Activated naive CD8-positive, alpha-beta T cell treated with anti-CD3 and anti-CD28 coated beads for 36 hours (primary cell): ENCODE results near the gene MYOZ3. TPM values are rescaled to one million over a fixed set of nuclear protein-coding genes. Genes with fewer than 3 reads are reported as not detected.

ENCODE experiments used
- DNase-seq: peaks from one replicate; pipeline ENCODE4 v3.0.0; 2021
- H3K27ac Mint-ChIP-seq: one replicate; pipeline ENCODE4 v1.8.0; 2022; ENCODE audit warnings: mild to moderate bottlenecking, moderate library complexity, mixed read lengths
- H3K27me3 Mint-ChIP-seq: one replicate; pipeline ENCODE4 v1.8.0; 2022; ENCODE audit warnings: mild to moderate bottlenecking, mixed read lengths
- H3K36me3 Mint-ChIP-seq: one replicate; pipeline ENCODE4 v1.8.0; 2021; ENCODE audit warnings: mild to moderate bottlenecking, mixed read lengths
- H3K4me1 Mint-ChIP-seq: one replicate; pipeline ENCODE4 v1.8.0; 2021; ENCODE audit warnings: mixed read lengths
- H3K4me3 Mint-ChIP-seq: one replicate; pipeline ENCODE4 v1.8.0; 2022; ENCODE audit warnings: mild to moderate bottlenecking, moderate library complexity, mixed read lengths
- H3K9me3 Mint-ChIP-seq: one replicate; pipeline ENCODE4 v1.8.0; 2022; ENCODE audit warnings: mixed read lengths
- total RNA-seq, 2 experiments: library from RNA; stranded (reverse); gene quantifications; one replicate each; pipeline ENCODE4 v1.2.3, GENCODE V29; 2021

MYOZ3 gene
- total RNA-seq, 2 experiments from 2014 or later: 0.06 to 0.16 TPM

- no peak overlapping the region for H3K27ac Mint-ChIP-seq
These were observed 37.2 kb upstream of the MYOZ3 start for GRCh38 chr5:150623878-150624216.

DNA sequence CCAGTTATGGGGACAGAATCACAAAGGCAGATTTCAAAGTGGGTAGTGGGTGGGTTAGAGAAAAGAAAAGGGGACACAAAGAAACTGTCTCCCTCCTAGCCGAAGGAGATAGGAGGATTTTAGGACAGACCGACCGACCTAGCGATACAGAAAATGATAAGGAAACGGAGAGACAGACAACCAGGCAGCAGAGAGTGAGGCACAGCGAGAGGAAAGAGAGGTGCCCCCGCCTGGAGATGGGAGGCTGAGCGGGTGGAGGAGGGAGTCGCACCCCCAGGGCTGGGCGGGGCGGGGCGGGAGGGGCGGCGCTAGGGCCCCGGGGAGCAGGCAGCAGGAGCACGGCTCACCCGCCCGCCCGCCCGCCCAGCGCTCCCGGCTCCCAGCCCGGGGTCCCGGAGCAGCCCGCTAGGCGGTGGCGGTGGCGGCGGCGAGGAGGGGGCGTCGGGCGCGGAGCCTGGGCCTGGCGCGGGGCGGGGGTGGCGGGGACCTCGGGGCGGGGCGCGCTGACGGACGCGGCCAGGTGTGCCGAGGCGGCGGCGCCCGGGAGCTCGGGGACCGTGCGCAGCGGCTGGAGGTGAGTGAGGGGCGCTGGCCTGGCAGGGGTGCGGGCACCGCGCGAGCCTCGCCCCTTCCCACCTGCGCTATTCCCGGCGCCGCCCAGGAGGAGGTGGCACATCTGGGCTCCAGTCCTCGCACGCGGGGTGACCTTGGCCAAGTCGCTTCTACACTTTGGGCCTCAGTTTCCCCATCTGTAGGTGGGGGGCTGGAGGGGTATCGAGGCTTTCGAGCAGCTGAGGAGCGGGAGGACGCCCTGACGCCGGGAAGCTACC, 36.5 kb upstream of the MYOZ3 start:
- Mint-ChIP-seq H3K4me3 (peak overlapping the region; percentile 78), H3K36me3 (no peaks in the 10 kb centered on the region), H3K9me3 (no peaks in the 10 kb centered on the region), H3K27me3 (peaks cover 29% of the 10 kb centered on the region), H3K27ac (no peak overlapping the region), H3K4me1 (peaks cover 20% of the 10 kb centered on the region)
- DNase-seq: peak; percentile 27

More at GRCh38 chr5:150623878-150624216, 37.2 kb upstream of the MYOZ3 start:
- Mint-ChIP-seq H3K27me3 (peaks cover 29% of the 10 kb centered on the region), H3K36me3 (no peaks in the 10 kb centered on the region), H3K4me3 (peak overlapping the region; percentile 78), H3K9me3 (no peaks in the 10 kb centered on the region), H3K4me1 (peaks cover 20% of the 10 kb centered on the region)
- no peak for DNase-seq

DNA sequence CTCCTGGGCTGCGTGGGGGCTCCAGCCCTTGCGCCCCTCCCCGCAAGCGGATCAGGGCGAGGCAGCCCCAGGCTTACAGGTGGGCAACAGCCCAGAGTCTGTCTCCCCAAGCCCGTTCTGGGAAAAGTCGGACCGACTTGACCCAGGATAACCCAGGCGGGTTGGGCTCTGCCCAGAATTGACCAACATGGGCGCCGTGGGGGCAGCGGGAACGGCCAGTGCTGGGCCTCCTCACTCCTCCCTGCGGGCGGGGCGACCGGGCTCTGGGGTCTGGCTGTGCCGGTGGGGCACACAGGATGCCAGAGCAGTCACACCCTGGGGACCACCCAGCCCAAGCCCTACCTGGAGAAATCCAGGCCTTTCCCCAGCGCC, 35.9 kb upstream of the MYOZ3 start:
- Mint-ChIP-seq H3K4me1 (peaks cover 20% of the 10 kb centered on the region), H3K27ac (no peak overlapping the region)
- no peak for DNase-seq

DNA sequence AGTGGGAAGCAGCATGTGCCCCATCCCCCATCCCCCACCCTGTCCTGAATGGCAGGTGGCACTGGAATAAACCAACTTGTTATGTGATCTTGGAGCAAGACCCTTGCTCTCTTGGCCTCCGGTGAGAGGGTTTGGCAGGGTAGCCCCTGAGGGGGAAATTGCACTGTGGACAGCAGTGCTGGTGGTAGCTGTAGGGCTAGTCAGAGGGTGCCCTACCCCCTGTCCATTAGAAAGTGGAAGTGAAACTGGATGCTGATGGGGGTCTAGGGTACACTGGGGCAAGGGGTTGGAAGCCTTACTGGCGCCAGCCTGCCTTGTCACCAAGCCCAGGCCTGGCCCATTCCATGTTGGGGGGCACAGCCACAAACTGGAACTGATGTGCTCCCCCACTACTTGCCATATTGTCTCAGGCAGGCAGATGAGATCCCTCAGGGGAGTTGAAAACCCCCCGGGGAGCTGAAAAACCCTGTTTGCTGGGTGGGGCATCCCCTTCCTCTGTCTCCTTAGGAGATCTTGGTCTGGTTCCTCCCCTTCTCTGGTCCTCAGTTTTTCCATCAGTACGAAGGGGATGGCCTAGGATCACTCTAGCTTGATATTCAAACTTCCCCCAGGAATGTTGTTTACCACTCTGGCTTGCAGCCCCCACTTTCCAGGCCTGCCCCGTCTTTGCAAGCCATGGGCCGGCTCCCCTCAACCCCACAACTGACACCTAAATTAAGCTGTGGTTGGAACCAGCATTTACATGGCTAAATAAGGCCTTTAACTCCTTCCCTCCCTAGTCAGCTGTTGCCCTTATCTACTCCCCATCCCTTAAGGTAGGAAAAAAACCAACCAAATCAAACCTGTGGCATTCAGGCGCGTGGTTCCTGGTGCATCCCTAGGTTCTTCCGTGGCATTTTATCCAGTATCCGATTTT, 35.0 kb upstream of the MYOZ3 start:
- Mint-ChIP-seq H3K4me1 (peaks cover 20% of the 10 kb centered on the region), H3K9me3 (no peaks in the 10 kb centered on the region), H3K36me3 (no peaks in the 10 kb centered on the region), H3K4me3 (peak overlapping the region; percentile 24), H3K27ac (no peak overlapping the region), H3K27me3 (peaks cover 29% of the 10 kb centered on the region)
- no peak for DNase-seq

More for the DNA sequence above, 35.9 kb upstream of the MYOZ3 start:
- Mint-ChIP-seq H3K36me3 (no peaks in the 10 kb centered on the region), H3K27me3 (peaks cover 29% of the 10 kb centered on the region), H3K4me3 (no peak overlapping the region), H3K9me3 (no peaks in the 10 kb centered on the region)

DNA sequence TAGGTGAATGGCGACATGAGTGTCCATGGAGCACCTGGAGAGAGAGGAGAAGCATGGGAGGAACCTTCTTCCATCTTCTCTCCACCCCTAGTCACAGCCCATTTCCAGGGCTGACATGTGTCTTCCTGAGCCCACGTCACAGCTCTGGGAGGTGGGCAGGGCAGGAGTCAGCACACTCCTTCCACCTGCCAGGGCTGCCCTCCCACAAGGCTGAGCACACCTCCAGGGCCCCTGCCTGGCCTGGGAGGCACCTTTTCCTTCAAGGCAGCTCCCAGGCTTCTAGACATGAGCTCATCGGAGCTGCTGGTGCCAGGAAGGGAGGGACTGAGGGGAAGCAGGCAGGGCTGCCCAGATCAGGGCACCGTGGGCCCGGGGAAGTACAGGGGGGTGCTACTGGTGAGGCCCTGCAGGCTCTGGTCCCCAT, 34.2 kb upstream of the MYOZ3 start:
- H3K27me3 Mint-ChIP-seq: peaks cover 29% of the 10 kb centered on the region
- H3K9me3 Mint-ChIP-seq: no peaks in the 10 kb centered on the region
- no peak for DNase-seq
- H3K4me1 Mint-ChIP-seq: peaks cover 20% of the 10 kb centered on the region
- H3K4me3 Mint-ChIP-seq: no peak overlapping the region
- no peak overlapping the region for H3K27ac Mint-ChIP-seq
- H3K36me3 Mint-ChIP-seq: no peaks in the 10 kb centered on the region

GRCh38 chr5:150627731-150628545, 33.1 kb upstream of the MYOZ3 start:
- Mint-ChIP-seq H3K36me3 (no peaks in the 10 kb centered on the region), H3K27ac (no peak overlapping the region), H3K27me3 (peaks cover 29% of the 10 kb centered on the region), H3K4me1 (peaks cover 17% of the 10 kb centered on the region), H3K4me3 (no peak overlapping the region), H3K9me3 (no peaks in the 10 kb centered on the region)
- no peak for DNase-seq

DNA sequence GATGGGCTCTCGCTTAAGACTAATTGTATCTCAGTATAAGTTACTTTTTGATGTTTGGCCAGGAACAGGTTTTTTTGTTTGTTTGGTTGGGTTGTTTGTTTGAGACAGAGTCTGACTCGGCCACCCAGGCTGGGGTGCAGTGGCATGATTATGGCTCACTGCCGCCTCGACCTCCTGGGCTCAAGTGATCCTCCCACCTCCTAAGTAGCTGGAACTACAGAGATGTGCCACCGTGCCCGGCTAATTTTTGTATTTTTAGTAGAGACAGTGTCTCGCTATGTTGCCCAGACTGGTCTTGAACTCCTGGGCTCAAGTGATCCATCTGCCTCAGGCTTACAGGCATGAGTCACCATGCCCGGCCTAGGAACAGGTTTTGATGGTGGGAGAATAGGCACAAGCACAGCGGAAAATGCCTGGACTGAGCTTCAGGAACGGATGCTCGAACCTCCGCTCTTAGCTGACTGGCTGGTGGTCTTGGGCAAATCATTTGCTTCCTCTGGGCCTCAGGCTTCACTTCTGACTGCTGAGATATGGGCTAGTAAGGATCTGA, 32.0 kb upstream of the MYOZ3 start:
- Mint-ChIP-seq H3K4me3 (no peak overlapping the region), H3K27ac (no peak overlapping the region), H3K9me3 (no peaks in the 10 kb centered on the region), H3K4me1 (peaks cover 6% of the 10 kb centered on the region), H3K36me3 (no peaks in the 10 kb centered on the region), H3K27me3 (peaks cover 27% of the 10 kb centered on the region)
- no peak for DNase-seq

DNA sequence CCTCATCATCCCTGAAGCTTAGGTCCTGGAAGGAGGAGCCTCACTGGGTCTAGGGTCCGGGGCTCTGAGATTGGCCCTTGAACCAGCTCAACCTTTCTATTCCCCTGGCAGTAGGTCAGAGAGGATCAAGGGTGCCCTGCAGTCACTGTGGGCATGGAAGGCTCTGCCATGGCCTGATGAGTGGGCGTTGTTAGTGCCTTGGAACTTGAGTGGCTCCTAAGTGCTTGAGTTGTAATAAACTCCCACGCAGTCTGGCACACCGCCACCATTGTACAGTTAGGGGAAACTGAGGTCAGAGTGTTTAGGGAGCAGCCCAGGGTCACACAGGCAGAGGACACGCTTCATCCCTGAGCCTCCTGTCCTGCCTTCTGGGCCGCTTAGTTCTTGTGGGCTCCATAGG, 31.0 kb upstream of the MYOZ3 start:
- Mint-ChIP-seq H3K9me3 (no peaks in the 10 kb centered on the region), H3K4me3 (no peak overlapping the region), H3K27ac (no peak overlapping the region), H3K27me3 (peaks cover 22% of the 10 kb centered on the region), H3K4me1 (peaks cover 2% of the 10 kb centered on the region), H3K36me3 (no peaks in the 10 kb centered on the region)
- no peak for DNase-seq

DNA sequence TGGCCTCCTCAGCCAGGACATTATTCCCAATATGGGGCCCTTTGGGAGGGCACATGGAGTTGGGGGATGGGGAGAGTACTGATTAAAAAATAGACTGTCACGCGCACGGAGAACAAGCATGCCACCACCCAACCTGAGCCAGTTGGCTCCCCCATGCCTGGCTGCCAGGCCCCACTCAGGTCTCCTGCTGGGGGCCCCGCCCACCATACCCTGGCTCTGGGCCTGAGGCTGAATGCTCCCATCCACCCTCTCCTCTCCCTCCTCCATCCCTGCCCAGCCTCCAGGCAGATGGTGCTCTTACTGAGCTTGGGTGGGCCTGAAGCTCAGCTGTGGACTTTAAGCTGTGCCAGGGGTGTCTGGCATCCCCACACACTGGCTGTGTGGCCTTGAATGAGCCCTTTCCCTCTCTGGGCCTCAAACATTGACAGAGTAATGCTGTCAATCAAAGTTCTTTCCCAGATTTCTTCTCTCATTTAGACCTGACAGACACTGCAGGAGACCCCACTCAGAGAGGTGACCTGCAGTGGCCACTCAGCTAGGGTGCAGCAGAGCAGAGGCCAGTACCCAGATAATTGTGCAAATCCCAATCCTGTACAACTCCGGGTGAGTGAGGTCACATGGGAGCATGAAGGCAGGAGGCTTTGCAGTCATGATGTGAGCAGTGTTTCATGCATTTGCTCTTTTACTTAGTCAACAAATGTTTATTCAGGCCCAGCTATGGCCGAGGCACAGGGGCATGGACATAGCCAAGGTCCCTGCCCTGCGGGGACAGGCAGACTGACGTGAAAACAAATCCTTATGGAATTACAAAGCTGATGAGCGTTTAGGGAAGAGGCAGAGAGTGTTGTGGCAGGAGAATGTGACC, 30.4 kb upstream of the MYOZ3 start:
- H3K4me3 Mint-ChIP-seq: no peak overlapping the region
- H3K36me3 Mint-ChIP-seq: no peaks in the 10 kb centered on the region
- H3K4me1 Mint-ChIP-seq: peaks cover 2% of the 10 kb centered on the region
- no peak for DNase-seq
- H3K27ac Mint-ChIP-seq: no peak overlapping the region
- peaks cover 18% of the 10 kb centered on the region for H3K27me3 Mint-ChIP-seq
- no peaks in the 10 kb centered on the region for H3K9me3 Mint-ChIP-seq

- Mint-ChIP-seq H3K27ac (no peak overlapping the region), H3K36me3 (no peaks in the 10 kb centered on the region), H3K4me3 (no peak overlapping the region), H3K4me1 (peaks cover under 1% of the 10 kb centered on the region), H3K27me3 (peaks cover 12% of the 10 kb centered on the region), H3K9me3 (no peaks in the 10 kb centered on the region)
- DNase-seq: no peak
These were observed 29.7 kb upstream of the MYOZ3 start for GRCh38 chr5:150631326-150631701.

- Mint-ChIP-seq H3K9me3 (no peaks in the 10 kb centered on the region), H3K27ac (no peak overlapping the region), H3K27me3 (peaks cover 12% of the 10 kb centered on the region), H3K4me1 (no peaks in the 10 kb centered on the region), H3K4me3 (no peak overlapping the region), H3K36me3 (no peaks in the 10 kb centered on the region)
- DNase-seq: no peak
These were observed 28.5 kb upstream of the MYOZ3 start for GRCh38 chr5:150632305-150633160.

- Mint-ChIP-seq H3K9me3 (no peaks in the 10 kb centered on the region), H3K27ac (no peak overlapping the region), H3K27me3 (peaks cover 14% of the 10 kb centered on the region), H3K4me1 (no peaks in the 10 kb centered on the region), H3K36me3 (no peaks in the 10 kb centered on the region), H3K4me3 (no peak overlapping the region)
- DNase-seq: no peak
These were observed 27.6 kb upstream of the MYOZ3 start for GRCh38 chr5:150633429-150633828.
